CD4-positive, alpha-beta T cell treated with Interleukin-2 at 100 ng/mL for 4 hours (primary cell): ENCODE results near the gene TYMS.

Experiments used
- DNase-seq: peaks from one replicate; pipeline ENCODE4 v3.0.0-alpha.2; 2020; ENCODE audit warnings: low spot score

TYMS gene

GRCh38 chr18:657311-658000 is at the start of gene TYMS:
Gene TYMS (plus strand): TSS chr18:657653. CDS start chr18:657743, 90 bp downstream.
- no peak for DNase-seq

- DNase-seq = no peak
Measured at GRCh38 chr18:607930-608329, 49.5 kb upstream of the TYMS start.

DNA sequence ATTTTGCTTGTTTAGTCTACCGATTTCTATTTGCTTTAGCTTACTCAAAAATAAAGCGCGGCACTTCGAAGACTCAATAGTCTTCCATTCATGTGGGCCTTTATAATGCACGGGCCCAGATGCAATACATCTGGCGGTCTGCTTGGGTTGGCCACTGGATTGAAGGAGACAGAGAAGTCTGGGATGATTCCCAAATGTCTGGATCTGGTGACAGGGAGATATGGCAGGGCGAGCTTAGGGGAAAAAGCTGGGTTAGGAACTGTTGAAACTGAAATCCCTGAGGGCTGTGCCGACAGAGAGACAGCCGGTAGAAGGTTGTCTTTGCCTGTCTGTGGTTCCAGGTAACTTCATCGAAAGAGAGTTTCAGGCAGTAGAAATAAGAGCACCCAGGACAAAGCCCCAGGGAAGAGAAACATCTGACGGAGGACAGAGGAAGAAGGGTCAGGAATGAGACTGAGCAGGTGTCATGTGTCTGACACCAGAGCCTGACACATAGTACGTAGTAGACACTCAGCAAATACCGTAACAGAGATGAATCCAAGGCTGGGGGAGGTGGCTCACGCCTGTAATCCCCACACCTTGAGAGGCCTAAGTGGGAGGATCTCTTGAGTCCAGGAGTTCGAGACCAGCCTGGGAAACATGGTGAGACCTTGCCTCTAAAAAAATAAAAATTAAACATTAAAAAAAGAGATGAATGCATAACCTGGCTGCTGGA is 47.1 kb upstream of the TYMS start:
- no peak for DNase-seq

DNA sequence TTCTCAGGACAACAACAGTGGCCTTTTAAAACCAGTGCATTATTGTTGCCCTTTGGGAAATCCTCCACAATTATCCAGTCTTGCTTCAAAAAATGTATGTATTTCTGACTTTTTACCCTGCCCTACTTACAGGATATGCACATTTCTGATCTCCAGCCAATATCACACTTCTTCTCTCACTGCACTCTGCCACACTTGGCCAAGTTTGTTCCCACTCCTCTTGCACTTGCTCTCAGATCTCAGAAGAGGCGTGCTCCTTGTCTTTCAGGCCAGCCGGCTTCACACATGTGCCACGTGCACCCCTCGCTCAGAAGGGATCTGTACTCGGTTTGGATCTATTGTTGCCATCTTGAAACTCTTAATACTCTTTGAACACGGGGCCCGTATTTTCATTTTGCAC is 45.3 kb upstream of the TYMS start:
- no peak for DNase-seq

DNA sequence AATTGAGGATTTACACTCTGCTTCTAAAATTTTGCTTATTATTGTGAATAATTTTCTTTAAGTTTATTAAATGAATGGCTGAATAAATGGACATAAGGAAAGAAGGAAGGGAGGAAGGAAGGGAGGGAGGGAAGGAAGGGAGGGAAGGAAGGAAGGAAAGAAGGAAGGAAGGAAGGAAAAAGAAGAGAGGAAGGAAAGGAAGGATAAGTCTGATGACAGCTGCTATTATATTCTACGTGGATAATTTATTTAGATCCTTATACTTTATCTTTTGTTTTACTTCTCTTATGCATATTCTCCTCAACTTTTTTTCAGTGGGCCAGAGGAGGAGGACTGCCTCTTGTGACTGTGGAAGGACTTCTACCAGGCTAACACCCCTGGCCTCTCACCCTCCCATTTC is 43.3 kb upstream of the TYMS start:
- no peak for DNase-seq

DNA sequence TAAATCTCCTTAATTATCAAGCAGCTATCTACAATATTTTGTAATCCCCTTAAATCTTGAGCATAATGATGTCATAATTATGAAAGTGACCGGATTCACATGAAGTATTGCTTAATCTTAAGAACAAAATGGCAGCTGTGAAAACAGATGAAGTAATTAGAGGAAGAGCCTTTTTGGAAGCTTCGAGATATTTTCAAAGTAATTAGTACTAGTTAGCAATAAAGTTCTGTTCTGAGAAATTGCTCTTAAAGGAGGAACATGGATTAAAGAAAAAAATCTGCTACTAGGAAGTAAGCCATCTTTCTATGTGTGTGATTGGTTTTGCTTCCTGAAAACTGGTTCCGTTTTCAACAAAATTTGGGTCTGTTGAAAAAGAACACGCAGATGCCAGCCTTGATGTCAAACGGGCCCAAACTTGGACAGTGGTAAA is 42.3 kb upstream of the TYMS start:
- DNase-seq = no peak

DNA sequence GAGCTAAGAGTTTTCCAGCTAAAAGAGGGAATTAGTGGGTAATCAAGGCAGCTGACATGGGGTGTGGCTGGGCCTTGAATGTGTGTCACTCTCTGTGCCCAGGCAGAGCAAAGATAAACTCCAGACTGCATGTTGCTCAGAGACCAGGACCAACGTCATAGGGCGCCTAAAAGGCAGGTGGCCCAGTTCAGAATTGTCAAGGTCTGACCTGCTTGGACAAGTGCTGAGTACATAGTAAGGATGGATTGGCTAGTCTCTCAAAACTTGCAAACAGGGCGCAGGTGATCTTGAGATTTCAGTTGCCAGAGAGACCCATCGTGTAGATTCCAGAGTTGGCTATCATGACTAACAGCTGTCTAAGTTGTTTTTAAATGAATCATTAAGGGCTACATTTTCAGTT is 41.7 kb upstream of the TYMS start:
- DNase-seq = no peak

DNA sequence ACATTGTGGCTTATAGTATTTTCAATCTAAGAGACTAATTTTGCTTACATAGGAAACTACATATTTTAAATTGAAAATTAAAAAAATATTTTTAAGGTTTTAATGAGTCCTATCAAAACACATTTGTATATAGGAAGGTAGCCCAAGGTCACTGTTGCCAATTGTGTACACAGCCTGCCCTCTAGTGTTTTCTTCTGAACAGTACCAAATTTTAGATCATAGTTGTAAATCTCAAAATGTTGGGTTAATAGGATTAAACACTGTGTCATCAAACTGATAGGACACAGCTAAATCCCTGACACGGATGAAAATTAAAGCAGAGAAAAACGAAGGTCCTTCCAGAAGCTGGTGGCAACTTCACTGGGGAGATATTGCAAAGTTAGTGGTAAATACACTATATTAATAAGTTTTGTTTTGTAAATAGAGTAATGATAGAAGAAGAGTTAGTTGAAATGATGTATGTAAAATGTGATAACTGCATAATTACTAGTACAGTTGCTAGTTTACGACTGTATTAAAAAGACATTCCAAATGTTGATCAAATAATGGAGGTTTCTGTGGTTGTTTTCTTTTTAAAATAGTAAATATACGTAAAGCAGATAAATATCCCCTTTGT is 41.0 kb upstream of the TYMS start:
- peak; percentile 20 for DNase-seq

DNA sequence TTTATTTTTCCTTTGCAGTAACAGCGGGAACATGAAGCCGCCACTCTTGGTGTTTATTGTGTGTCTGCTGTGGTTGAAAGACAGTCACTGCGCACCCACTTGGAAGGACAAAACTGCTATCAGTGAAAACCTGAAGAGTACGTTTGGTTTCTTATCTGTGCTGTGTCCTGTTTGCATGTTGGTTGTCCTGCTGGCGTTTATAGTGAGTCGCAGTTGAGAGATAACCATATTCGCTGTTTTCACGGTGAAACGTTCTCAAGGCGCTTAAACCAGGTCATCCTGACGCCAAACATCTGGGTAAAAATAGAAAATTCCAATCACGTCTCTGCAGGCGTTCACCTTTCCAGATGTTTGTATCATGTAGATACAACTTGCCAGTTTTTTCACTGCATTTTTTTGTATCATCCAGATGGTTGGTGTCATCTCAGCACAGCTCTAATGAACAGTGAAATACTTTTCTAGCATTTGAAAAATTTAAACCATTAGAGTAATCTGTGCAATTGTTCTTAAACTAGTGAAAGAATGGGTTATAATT is 39.4 kb upstream of the TYMS start:
- no peak for DNase-seq

DNA sequence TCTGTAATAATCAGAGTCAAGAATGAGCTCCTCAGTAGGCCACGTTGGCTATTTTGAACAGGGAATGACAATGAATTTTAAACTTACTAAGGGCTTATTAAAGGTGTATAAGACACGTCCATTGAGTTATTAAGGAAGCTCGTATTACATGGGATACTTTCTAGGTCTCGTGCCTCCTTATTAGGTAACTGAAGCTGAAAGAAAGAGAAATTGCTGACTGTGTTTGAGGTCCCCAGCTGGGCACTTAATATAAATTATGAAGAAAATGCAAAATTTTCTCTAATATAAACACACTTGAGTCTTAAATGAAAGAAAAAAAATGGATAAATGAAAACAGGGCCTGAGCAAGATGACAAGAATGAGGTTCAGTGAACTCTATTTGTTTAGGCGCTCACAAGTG is 38.8 kb upstream of the TYMS start:
- DNase-seq = no peak

DNA sequence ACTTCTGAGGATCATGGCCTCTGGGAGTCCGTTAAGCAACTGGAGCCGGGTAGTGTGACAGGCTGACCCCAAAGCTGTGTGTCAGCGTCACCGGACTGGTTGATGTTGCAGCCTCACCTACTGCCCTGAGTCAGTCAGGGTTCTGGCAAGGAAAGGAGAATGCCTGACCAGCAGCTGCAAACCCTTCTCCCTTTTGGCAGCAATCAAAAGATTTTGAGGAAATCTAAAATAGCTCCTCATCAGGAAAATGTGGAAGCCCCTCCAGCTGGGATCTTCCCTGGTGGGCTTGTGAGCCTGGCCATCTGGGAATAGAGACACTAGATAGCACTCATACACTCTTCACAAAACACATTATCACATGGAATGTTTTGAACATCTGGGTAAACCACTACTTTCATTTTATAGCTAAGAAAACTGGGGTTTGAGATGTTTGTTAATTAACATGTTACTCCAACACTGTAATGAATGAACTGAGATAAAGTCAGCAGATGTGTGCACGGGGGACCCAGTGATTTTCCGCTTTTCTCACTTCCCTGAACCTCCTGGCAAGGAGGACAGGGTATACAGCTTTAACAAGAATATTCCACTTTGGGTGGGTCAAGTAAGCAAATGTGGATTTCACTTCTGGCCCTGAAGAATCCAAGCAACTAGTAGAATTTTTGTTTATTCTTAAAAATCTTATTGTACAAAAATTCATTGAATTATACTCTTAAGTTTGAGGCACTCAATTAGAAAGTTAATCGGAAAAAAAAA is 36.0 kb upstream of the TYMS start:
- no peak for DNase-seq

- no peak for DNase-seq
Measured at GRCh38 chr18:622289-622688, 35.2 kb upstream of the TYMS start.

DNA sequence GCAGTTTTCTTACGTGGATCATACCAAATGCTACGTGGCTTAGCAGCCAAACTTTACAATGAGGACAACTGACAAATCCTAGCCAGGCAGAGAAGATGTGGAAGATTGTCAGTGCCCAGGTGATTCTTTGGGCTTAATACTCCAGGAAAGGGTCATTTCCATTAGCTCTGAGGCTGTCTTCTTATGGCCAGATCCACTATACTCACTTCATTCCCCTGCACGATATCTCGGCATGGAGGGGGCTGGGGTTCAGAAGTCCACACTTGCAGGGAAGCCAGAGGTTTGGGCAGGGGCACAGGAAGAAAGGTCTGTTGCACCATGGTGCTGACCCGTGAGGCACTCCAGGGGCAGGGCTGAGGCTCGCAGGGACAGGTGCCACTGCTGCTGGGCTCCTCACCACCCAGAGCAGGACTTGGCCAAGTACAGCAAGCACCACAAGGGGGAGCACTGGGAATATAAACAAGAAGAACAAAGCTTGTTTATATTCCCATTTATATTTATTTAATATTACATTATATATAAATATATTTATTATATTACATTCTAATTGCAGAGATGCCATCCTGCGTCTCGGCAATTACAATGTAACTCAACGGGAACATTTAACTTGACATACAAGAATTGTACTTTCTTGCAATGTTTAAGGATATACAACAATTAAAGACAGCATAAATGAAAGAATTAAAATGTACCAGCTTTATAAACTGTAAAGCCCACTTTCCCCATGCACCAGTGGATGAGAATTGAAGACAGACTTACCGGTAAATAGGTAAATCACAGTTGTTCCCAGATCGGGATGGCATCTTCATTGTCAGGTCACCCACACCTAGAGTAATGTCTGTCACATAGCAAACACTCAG is 33.5 kb upstream of the TYMS start:
- DNase-seq = peak; percentile 53

DNA sequence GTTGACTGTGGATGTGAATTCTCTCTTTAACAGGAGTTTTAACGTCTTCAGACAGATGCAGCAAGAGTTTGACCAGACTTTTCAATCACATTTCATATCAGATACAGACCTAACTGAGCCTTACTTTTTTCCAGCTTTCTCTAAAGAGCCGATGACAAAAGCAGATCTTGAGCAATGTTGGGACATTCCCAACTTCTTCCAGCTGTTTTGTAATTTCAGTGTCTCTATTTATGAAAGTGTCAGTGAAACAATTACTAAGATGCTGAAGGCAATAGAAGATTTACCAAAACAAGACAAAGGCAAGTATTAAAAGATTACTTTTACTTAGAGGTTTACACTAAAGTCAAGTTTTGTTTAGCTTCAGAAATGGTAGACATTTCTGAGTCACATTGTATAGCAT is 30.2 kb upstream of the TYMS start:
- no peak for DNase-seq

DNA sequence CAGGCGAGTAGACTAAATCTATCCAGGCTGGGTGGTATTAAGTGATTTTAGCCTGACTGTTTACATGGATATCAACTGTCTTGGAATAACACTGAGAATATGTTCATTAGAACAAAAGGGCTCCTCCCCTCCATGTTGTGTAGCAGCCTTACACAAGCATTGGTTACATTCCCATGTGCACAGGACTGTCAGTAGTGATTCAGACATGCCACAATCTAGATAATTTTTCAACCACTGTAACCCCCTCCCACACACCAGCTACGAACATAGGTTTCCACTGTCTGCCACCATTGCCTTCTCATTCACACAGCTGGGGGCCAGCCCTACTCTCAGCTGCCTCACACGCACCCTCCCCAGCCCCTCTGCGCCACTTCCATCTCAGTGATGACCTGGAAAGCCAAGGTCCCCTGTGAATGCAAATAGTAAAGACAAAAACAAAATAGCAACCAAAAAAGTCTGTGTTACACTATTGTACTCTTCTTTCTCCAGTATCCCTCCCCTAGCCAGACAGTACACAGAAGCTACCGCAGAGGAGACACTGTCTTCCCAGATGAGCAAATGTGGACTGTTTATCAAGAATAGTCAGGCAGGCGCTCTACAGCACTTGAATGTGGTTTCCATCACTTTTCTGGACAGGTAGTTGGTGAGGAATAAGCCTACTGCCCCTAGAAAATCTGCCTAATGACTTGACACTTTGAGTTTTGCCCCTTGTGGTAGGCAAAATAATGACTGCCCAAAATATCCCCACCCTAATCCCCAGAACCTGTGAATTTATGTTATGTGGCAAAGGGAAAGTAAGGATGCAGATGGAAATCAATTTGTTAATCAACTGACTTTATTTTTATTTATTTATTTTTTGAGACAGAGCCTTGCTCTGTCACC is 27.9 kb upstream of the TYMS start:
- no peak for DNase-seq

- DNase-seq = no peak
Measured at GRCh38 chr18:631560-631959, 25.9 kb upstream of the TYMS start.

DNA sequence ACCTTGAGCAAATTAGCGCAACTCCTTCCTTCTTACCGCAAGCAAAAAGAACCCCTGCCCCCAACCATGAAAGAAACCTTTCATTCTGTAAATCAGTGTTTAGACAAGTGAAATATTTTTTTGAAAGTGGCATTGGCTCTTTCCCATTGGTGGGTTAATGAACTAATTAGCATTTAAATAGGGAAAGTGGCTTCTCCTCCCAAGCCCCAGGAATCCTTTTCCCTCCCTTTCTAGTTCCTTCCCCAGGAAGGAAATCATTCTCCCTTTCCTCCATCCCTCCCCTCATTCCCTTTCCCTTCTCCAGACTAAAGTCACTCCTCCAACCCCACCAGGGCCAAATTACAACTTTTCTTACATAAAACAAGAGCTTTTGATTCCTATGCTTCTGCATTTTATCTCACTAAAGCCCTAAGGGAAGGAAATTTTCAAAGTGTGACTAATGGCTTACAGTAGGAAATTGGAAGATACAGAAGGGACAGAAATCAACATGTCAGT is 22.9 kb upstream of the TYMS start:
- no peak for DNase-seq

- DNase-seq = no peak
Measured at GRCh38 chr18:635171-635570, 22.3 kb upstream of the TYMS start.

DNA sequence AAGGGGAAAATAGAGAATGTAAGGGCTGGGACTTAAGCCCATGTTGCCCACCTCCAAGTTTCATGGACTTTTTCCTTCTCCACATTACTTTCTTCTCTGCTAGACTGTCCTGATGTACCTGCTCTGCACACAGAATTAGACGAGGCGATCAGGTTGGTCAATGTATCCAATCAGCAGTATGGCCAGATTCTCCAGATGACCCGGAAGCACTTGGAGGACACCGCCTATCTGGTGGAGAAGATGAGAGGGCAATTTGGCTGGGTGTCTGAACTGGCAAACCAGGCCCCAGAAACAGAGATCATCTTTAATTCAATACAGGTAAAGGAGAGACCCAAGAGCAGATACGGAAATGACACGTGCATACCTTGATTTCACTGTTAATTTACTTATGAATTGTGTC is 16.2 kb upstream of the TYMS start:
- DNase-seq = no peak

GRCh38 chr18:644395-645004 is 13.0 kb upstream of the TYMS start:
- DNase-seq = no peak
